DOHH2 (cell line): ENCODE measurements around the gene EN1.

ENCODE experiments used
- H3F3A ChIP-seq: fragments of 200-600 bp; sonication (generic), shearing (Covaris generic); 2 replicates; pipeline ENCODE4 v1.6.0; 2016; ENCODE audit warnings: antibody characterized with exemption, mild to moderate bottlenecking; ENCODE audit not compliant: control insufficient read depth, insufficient read depth
- H3K27ac ChIP-seq: fragments of 200-600 bp; sonication (generic); 2 replicates; pipeline ENCODE4 v1.5.1; 2014; ENCODE audit warnings: low read depth, mild to moderate bottlenecking, low read length, moderate library complexity
- H3K27me3 ChIP-seq: fragments of 200-600 bp; sonication (generic); 2 replicates; pipeline ENCODE4 v1.6.1; 2014; ENCODE audit warnings: mild to moderate bottlenecking, low read length, mixed read lengths; ENCODE audit not compliant: control insufficient read depth
- H3K36me3 ChIP-seq: fragments of 200-600 bp; sonication (generic); 2 replicates; pipeline ENCODE4 v1.6.1; 2014; ENCODE audit warnings: mild to moderate bottlenecking, low read length, moderate library complexity, mixed read lengths; ENCODE audit not compliant: control insufficient read depth
- H3K4me1 ChIP-seq: fragments of 200-600 bp; sonication (generic); 2 replicates; pipeline ENCODE4 v1.6.1; 2014; ENCODE audit warnings: mild to moderate bottlenecking, low read length, mixed read lengths; ENCODE audit not compliant: control insufficient read depth
- H3K4me2 ChIP-seq: fragments of 200-600 bp; sonication (generic); 2 replicates; pipeline ENCODE4 v1.6.0; 2014; ENCODE audit warnings: mild to moderate bottlenecking, low read length, moderate library complexity
- H3K4me3 ChIP-seq: fragments of 200-600 bp; sonication (generic); 2 replicates; pipeline ENCODE4 v1.5.1; 2014; ENCODE audit warnings: mild to moderate bottlenecking, low read length, mixed read lengths
- H3K79me2 ChIP-seq: fragments of 200-600 bp; sonication (generic); 2 replicates; pipeline ENCODE4 v1.6.1; 2014; ENCODE audit warnings: mild to moderate bottlenecking, low read length, mixed read lengths; ENCODE audit not compliant: control insufficient read depth
- H3K9me2 ChIP-seq: fragments of 200-600 bp; sonication (generic); replicated peaks from 2 replicates; pipeline ENCODE4 v1.6.1; 2014; ENCODE audit warnings: mild to moderate bottlenecking, low read length, mixed read lengths; ENCODE audit not compliant: control insufficient read depth
- H3K9me3 ChIP-seq: fragments of 200-600 bp; sonication (generic); 2 replicates; pipeline ENCODE4 v1.6.1; 2014; ENCODE audit warnings: antibody characterized with exemption, low read length, mixed read lengths; ENCODE audit not compliant: control insufficient read depth, insufficient read depth
- H4K20me1 ChIP-seq: fragments of 200-600 bp; sonication (generic); 2 replicates; pipeline ENCODE4 v1.6.0; 2014; ENCODE audit warnings: low read depth, mild to moderate bottlenecking, antibody characterized with exemption, low read length, moderate library complexity; ENCODE audit not compliant: control insufficient read depth, insufficient read depth
- CTCF ChIP-seq: fragments of 200-600 bp; sonication (generic); IDR thresholded peaks from one replicate; pipeline ENCODE4 v1.5.1; 2014; ENCODE audit warnings: antibody characterized with exemption, mild to moderate bottlenecking, low read depth, low read length; ENCODE audit not compliant: poor library complexity, severe bottlenecking
- EZH2phosphoT487 ChIP-seq: fragments of 200-600 bp; sonication (generic); IDR thresholded peaks from 2 replicates; pipeline ENCODE4 v1.6.1; 2017; ENCODE audit warnings: borderline replicate concordance, mild to moderate bottlenecking, antibody characterized with exemption, low read length, moderate library complexity, mixed read lengths

Gene EN1

GRCh38 chr2:118823633-118824032 lies 23.8 kb downstream of the EN1 start:
- no peaks in the 10 kb centered on the region for H4K20me1 ChIP-seq
- H3K79me2 ChIP-seq, result no peaks in the 10 kb centered on the region
- H3K4me3 ChIP-seq, result no peak overlapping the region
- H3F3A ChIP-seq, result no peaks in the 10 kb centered on the region
- H3K36me3 ChIP-seq, result no peaks in the 10 kb centered on the region
- H3K27me3 ChIP-seq, result peaks cover 5% of the 10 kb centered on the region; the same call in 1 of the 2 replicates
- TF ChIP-seq EZH2phosphoT487 (no peak), CTCF (no peak)
- H3K9me2 ChIP-seq, result no peaks in the 10 kb centered on the region
- H3K9me3 ChIP-seq, result no peaks in the 10 kb centered on the region
- no peaks in the 10 kb centered on the region for H3K4me1 ChIP-seq
- H3K4me2 ChIP-seq, result no peak overlapping the region
- no peak overlapping the region for H3K27ac ChIP-seq

GRCh38 chr2:118822572-118822971 lies 24.9 kb downstream of the EN1 start:
- Histone ChIP-seq H3K27me3 (no peaks in the 10 kb centered on the region), H3K9me2 (no peaks in the 10 kb centered on the region), H3K9me3 (no peaks in the 10 kb centered on the region), H3K4me2 (no peak overlapping the region), H3K79me2 (no peaks in the 10 kb centered on the region), H3K36me3 (no peaks in the 10 kb centered on the region), H3F3A (no peaks in the 10 kb centered on the region), H4K20me1 (no peaks in the 10 kb centered on the region), H3K4me1 (no peaks in the 10 kb centered on the region), H3K27ac (no peak overlapping the region), H3K4me3 (no peak overlapping the region)
- TF ChIP-seq CTCF (no peak), EZH2phosphoT487 (no peak)

GRCh38 chr2:118822015-118822414 lies 25.4 kb downstream of the EN1 start:
- TF ChIP-seq EZH2phosphoT487 (no peak), CTCF (no peak)
- H3K79me2 ChIP-seq, result no peaks in the 10 kb centered on the region
- no peaks in the 10 kb centered on the region for H3K9me2 ChIP-seq
- no peaks in the 10 kb centered on the region for H3F3A ChIP-seq
- H3K4me2 ChIP-seq, result no peak overlapping the region
- no peaks in the 10 kb centered on the region for H3K4me1 ChIP-seq
- no peaks in the 10 kb centered on the region for H3K9me3 ChIP-seq
- H3K27ac ChIP-seq, result no peak overlapping the region
- no peak overlapping the region for H3K4me3 ChIP-seq
- H4K20me1 ChIP-seq, result no peaks in the 10 kb centered on the region
- no peaks in the 10 kb centered on the region for H3K27me3 ChIP-seq
- no peaks in the 10 kb centered on the region for H3K36me3 ChIP-seq

GRCh38 chr2:118817469-118817868 lies 30.0 kb downstream of the EN1 start:
- no peak overlapping the region for H3K4me2 ChIP-seq
- TF ChIP-seq EZH2phosphoT487, result no peak
- TF ChIP-seq CTCF, result no peak
- no peaks in the 10 kb centered on the region for H3K4me1 ChIP-seq
- H3K9me2 ChIP-seq, result no peaks in the 10 kb centered on the region
- H3K27me3 ChIP-seq, result peaks cover 8% of the 10 kb centered on the region
- H3K79me2 ChIP-seq, result no peaks in the 10 kb centered on the region
- H3K4me3 ChIP-seq, result no peak overlapping the region
- H3F3A ChIP-seq, result no peaks in the 10 kb centered on the region
- H3K27ac ChIP-seq, result no peak overlapping the region
- no peaks in the 10 kb centered on the region for H3K9me3 ChIP-seq
- H4K20me1 ChIP-seq, result no peaks in the 10 kb centered on the region
- no peaks in the 10 kb centered on the region for H3K36me3 ChIP-seq
